Esophagus muscularis mucosa (tissue), 3 donors: Measurements from ENCODE around the gene SFTA2.

Source experiments
- POLR2A ChIP-seq: fragments of 450-650 bp; IDR thresholded peaks from one replicate; pipeline ENCODE4 v1.6.1; 2017; ENCODE audit warnings: antibody characterized with exemption, moderate library complexity, mild to moderate bottlenecking, low read depth
- TF ChIP-seq, protein P1 (sequence below), 3 experiments: fragments of 200-600 bp in 2 of 3; fragments of 450-650 bp in 1 of 3; sonication (generic) in 2 of 3; IDR thresholded peaks; one replicate each; pipeline ENCODE4 v1.5.1; 2017 to 2019; ENCODE audit warnings: antibody characterized with exemption in 3 of 3, mild to moderate bottlenecking in 2 of 3, moderate library complexity in 1 of 3

GRCh38 chr6:30937265-30937664 lies 5.3 kb upstream of the SFTA2 start:
- TF ChIP-seq POLR2A, result no peak
- TF ChIP-seq, protein P1, sequence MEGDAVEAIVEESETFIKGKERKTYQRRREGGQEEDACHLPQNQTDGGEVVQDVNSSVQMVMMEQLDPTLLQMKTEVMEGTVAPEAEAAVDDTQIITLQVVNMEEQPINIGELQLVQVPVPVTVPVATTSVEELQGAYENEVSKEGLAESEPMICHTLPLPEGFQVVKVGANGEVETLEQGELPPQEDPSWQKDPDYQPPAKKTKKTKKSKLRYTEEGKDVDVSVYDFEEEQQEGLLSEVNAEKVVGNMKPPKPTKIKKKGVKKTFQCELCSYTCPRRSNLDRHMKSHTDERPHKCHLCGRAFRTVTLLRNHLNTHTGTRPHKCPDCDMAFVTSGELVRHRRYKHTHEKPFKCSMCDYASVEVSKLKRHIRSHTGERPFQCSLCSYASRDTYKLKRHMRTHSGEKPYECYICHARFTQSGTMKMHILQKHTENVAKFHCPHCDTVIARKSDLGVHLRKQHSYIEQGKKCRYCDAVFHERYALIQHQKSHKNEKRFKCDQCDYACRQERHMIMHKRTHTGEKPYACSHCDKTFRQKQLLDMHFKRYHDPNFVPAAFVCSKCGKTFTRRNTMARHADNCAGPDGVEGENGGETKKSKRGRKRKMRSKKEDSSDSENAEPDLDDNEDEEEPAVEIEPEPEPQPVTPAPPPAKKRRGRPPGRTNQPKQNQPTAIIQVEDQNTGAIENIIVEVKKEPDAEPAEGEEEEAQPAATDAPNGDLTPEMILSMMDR (IDR thresholded peaks at IDR 0.05), result no peak
